Inflammatory macrophage treated with lipopolysaccharide for 1 hour (primary cell): Measurements from ENCODE around the gene SPTBN5.

ENCODE experiments used
- DNase-seq, 2 donors: peaks; one replicate each; pipeline ENCODE4 v3.0.0-alpha.2; 2020 to 2022

SPTBN5 gene

DNA sequence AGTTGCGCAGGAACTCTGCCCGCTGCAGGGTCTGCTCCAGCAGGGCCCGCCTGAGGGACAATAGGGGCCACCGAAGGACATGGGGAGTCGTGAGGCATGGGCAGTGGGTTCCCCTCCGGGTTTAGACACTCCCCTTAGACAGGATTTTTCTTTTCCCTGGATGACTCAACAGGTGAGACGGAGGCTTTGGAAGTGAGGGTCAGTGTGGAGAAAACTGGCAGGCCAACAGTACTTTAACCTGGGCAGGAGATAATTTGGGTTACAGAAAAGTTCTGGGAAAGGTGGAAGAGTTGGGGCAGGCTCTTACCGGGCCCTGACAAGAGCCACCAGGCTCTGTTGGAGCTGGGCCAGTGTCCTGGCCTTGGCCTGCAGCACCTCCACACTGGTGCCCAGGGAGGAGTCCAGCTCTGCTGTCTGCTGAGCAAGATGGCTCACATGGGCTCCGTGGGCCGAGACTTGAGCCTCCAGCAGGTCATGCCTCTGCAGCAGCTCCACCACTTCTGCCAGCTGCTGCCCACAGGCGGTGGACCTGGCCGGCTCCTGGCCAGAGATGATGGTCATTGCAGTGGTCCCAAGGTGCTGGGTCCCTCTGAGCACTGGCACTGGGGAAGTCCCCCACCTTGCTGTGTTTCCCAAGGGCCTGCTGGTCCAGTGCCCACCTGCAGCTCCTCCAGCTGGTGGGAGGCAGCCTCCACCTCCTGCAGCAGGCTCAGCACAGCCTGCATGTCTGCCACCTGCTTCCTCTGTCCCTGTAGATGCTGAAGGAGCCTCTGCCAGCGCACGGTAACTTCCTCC lies 11.0 kb downstream of the SPTBN5 start:
- DNase-seq: peak in 1 of 2 donors; percentile 5

DNA sequence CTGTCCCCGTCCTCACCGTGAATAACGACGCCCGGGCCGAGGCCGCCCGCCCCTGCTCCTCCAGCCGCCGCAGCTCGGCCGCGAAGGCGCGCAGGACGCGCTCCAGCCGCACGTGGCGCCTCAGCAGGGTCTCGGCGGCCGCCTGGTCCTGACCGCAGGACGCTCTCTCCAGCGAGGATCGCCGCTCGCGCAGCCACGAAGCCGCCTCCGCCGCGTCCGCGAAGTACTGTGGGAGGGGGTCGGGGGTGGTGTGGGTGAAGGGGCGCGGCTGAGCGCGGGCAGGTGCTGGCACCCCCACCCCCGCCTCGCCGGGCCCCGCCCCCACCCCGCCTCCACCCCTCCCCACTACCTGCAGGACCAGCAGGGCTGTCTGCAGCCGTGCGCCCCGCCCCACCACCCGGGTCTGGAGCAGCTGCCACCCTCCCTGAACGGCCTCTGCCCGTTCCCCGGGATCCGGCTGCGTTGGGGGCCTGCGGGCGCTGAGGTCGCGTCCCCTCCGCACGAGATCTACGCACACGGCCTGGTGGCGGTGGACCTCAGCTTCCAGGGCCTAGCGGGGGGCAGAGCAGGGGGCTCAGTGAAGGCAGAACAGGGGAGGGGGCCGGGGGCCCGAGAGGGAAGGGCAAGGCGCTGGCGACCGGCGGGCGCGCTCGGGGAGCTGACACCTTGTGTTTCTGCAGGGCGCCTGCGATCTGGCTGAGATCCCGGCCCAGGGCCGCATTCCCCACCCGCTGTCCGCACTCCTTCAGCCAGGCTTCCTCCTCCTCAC lies 11.7 kb downstream of the SPTBN5 start:
- DNase-seq: no peak

DNA sequence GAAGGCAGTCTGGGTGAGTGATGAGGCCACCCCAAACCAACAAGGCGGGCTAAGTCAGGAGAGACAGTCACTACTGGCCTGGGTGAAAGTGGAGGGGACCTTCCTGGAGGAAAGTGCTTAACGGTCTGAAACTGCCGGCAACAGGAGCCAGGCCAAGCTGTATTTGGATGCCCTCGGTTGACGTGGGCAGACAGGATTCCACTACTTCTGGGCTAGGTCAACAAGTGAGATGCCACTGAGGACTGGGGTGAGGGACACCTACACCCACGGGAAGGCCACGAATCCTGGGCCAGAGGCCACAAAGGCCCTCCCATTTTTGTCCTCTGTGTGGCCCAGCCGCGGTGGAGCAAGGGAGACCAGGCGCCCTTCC lies 12.3 kb downstream of the SPTBN5 start:
- no peak for DNase-seq

DNA sequence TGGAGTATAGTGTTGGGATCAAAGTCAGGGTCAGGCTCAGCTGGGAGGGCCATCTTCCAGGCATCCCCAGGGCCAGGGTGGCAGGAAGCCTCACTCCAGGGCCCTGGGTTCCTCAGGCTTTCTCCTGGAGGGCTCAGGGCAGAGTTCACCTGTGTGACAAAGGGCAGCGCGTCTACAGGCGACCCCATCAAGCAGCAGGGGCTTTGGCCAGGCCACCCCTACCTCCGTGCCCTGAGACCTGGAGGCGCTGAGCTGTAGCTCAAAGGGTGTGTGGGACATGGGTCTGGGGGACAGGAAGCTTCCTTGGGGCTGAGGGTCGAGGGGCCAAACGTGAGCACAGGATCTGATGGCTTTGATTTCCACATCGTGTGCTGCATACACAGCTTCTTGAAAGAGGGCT lies 12.8 kb downstream of the SPTBN5 start:
- no peak for DNase-seq

DNA sequence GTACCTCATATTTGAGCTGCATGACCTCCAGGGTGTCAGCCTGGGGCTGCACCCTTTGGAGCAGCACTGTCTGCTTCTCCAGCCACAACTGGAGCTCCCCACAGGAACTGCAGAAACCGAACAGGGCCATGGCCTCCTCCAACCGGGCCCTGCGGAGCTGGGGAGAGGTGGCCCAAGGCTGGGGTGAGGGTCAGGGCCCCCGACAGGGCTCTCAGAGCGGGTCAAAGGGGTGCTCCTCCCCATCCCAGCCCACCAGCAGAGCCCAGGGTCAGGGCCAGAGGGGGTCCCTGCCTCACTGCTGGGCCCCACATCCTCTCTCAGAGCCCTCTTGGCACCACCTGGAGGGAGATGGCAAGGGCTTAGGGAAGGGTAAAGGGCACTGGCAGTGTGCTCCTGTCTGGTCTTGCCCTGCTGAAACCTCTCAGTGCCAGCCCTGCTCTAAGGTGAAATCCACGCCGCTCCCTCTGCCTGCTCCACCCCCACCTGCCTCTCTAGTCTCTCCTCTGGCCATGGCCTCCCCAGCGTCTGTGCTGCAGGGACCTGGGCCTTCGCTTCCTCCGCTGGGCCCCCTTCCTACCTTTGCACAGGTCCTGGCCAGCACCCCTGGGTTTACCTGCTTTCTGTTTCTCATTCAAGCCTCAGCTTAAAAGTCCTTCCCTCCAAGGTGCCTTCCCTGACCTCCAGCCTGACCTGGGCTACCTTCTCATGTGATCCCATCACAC lies 13.5 kb downstream of the SPTBN5 start:
- no peak for DNase-seq

DNA sequence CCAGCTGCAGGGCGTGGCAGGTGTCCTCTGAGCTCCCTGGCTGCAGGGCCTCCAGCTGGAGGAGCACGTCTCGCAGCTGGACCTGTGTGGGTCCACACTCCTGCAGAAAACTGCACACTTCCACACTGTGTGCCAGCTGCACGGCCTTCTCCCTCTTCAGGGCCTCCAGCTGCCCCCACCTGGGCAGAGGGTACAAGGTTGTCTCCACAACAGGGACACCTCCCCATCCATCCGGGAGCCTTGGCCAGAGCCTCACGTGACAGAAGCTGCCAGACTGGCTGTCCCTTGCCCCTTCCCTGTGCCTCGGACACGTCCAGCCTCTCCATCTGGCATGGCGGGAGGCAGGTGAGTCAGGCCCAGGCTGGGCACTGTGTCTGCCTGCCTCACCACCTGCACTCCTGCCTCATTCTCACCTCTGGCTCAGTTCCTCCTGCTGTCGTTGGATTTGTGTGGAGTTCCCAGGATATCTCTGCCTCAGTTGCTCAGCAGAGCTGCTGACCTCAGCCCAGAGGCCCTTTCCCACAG lies 14.5 kb downstream of the SPTBN5 start:
- DNase-seq: no peak

DNA sequence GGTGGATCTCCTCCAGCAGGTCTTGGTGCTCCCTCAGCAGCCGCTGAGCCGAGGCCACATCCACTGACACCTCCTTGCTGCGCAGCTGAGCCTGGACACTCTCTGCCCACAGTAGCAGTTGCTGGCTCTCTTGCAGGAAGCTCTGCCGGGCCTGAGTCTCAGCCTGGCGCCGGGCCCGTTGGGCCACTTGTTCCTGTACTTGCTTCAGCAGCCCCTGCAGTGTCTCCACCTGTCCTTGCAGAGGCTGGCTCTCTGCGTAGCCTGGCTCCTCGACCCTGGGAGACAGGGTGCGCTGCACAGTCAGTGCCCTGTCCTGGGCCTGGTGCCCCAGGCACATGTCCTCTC lies 15.5 kb downstream of the SPTBN5 start:
- DNase-seq: no peak

DNA sequence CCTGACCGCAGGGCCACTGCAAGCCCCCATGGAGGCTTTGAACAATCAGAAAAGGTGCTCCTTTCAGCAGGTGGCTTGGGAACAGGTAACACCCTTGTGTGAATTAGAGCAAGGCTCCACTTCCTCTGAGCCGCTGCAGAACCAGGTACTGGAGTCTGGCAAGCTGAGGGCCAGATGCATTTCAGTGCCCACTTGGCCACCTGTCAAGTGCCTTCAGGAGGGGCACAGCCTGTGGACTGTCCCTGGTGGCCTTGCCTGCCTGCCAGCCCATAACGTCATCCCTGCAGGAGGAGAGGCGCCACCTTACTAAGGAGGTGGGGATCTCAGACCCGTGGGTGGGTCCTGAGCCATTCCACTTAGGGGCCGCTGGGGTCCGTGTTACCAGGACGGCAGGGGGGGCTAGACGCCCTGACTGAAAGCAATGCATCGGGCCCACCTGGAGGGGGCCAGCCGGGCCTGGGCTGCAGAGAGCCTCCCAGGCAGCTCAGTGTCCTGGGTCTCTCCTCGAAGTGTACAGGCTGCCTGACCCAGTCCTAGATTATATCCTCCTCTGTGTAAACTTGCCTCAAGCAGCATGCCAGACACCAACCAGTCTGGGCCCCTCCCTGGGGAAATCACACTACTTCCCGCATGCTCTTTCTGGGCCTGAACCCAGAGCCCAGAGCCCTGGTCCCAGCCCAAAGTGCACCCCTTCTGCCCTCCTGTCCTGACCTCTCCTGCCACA lies 16.1 kb downstream of the SPTBN5 start:
- no peak for DNase-seq

DNA sequence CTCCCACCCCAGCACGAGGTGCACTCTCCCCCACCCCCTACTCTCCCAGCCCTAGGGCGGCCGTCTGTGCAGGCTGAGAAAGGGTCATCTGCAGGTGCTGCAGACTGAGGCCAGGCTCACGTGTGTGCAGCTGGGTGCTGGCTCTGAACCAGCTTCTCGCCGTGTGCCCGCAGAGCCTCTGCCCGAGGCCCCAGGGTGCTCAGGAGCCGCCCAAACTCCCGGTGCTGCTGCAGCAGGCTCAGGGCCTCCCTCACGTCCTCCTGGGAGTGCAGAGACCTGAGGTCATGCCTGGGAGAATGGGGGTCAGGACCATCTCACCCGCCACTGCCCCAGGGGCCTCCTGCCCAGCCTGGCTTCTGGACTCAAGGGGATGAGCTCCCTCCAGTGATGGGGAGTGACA lies 17.2 kb downstream of the SPTBN5 start:
- DNase-seq: no peak

DNA sequence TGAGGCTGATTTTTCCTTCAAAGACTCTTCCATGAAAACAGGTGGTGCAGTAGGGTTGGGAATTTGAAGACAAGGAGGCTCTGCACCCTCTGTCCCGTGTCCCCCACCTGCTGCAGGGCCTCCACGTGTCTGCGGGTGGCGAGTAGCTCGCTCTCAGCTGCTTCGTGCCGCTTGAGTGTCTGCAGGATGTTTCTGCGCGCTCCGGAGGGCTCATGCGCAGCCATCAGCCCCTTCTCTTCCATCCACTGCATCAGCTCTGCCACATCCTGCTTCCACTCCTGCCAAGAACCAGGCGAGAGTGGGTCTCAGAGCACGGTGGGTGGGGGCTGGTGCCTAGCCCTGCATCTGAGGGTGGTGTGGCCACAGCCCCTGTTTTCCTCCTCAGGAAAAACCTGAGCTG lies 17.8 kb downstream of the SPTBN5 start:
- no peak for DNase-seq

DNA sequence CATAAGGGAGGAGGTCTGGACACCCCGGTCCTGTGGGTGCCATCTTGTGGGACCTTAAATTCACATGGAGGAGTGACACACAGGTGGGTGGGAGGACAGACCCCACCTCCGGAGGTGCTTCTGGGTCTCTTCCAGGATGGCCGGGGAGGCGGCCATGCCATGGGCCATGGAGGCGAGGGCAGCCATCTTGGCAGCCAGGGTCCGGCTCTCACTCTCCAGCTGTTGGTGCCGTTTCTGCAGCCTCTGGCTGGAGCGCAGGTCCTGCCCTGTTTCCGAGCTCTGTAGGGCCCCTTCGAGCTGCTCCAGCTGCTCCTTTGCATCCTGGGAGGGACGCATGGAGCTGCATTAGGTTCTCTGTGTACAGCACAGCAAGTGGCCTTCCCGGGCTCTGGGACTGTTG lies 19.1 kb downstream of the SPTBN5 start:
- DNase-seq: no peak

DNA sequence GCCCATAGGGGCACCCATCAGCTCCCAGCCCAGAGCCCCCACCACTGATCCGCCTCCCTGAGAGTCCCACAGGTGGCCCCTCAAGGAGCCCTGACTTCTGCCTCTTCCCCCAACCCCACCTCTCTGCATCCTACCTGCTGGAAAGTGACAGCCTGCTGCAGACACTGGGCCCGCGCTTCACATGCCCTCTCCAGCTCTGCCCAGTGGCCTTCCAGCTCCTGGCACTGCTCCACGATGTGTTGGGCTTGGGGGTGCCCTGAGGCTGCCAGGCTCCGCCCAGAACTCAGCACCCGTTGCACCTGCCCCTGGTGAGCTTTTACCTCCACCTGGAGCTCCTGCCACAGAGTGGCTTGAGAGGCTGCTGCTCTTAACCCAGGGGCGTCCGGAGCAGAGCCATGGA lies 20.1 kb downstream of the SPTBN5 start:
- DNase-seq: no peak

DNA sequence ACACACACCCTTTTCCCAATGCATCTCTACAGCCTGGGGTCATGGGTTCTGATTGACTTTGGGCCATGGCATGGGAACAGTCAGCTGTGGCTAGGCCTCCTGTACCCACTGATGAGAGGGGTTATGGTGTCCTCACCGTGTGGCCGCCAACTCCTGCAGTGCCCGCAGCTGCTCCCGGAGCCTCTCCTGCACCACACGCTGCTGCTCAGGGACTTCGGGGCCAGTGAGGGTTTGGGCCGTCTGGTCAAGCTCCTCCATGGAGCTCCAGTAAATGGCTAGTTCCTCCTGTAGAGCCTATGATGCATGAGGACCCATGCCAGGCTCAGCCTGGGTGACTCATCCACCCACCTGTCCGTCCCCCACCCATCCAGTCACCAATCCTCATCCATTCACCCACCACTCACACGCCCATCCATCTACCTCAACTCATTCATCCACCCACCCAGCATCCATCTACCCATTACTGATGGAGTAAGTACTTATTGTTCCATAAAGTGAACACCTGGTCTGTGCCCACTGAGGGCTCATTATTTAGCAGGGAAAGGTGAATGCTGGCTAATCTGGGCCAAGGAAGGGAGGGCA lies 21.6 kb downstream of the SPTBN5 start:
- no peak for DNase-seq

DNA sequence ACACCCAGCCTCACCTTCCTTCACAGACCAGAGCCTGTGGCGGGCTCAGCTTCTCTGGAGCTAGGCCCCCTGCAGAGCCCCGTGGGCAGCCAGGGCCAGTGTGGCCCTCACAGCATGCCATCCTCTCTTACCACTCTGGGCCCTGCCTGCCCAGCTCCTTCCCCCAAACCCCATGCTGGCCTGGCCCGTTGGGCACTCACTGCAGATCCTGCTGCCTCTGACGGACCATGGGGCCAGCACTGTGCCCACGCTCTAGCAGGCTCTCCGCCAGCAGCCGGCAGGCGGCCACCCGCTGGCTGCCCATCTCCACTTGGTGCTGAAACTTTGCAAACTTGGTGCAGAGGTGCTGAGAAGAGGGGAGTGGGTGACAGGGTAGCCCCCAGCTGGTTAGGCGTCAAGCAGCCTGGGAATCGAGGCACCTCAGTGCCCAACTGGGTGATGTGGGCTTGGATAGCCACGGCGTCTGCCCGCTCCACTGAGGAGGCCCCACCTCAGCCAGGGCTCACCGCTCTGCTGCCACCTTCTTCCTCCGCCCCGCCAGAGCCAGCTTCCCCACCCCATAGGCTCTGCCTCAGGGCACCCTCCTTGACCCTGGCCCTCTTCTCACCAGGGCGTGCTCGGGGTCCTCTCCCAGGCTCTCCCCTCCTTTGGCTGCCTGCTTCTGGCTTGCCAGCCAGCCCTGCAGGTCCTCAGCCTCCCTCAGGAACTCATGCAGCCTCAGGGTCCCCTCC lies 22.5 kb downstream of the SPTBN5 start:
- DNase-seq: no peak

DNA sequence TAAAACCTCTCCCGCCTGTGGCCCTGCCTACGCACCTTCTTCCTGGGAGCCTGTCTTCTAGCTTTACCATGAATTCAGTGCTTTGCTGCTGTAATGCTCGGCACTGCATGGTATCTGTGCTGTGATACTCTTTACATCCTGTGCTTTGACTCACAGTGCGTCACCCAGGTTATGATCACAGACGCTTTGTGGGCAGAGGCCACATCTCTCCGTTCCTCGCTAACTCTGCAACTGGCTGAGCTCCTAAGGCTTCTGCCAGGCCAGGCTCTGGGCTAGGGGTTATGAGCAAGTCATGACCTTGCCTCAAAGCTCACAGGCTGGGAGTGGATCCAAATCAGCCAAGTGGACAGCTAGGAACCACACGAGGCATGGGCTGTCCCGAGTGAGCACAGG lies 23.2 kb downstream of the SPTBN5 start:
- no peak for DNase-seq

DNA sequence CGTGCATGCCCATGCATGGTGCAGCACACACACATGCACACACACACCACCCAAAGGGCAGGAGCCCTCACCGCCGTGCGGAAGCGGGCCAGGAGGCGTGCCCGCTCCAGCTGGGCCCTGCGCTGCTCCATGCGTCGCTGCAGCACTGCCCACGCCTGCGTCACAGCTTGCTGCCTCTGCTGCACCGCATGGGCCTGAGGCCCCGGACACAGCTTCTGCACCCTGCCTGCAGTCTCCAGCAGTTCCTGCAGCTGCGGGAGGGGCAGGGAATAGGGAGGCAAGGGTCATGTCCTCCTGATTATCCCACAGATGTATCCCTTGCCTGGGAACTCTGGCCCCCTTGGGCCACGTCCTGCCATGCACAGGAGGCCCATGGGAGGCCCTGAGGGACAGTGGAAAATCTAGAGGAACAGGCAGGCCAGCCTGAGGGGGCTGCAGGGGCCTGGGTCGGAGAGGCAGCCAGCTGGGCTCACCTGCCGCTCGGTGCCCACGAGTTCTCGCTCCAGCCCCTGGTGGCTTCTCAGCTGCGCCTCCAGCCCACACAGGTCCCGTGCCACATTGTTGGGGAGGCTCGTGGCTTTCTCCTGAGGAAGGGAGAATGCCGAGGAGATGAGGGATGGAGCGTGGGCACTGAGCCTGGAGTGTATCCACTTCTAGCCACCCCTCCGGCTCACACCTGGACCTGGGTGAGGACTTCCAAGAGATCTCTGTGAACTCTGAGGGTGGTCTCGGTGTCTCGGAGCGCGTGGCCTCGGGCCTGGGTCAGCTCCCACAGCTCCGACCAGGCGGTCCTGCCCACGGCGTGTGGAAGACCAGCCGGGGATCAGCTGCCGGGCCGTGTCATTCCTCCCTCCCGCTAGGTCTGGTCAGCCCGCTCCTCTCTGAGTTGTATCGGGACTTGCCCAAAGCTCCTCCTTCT lies 23.8 kb downstream of the SPTBN5 start:
- no peak for DNase-seq

DNA sequence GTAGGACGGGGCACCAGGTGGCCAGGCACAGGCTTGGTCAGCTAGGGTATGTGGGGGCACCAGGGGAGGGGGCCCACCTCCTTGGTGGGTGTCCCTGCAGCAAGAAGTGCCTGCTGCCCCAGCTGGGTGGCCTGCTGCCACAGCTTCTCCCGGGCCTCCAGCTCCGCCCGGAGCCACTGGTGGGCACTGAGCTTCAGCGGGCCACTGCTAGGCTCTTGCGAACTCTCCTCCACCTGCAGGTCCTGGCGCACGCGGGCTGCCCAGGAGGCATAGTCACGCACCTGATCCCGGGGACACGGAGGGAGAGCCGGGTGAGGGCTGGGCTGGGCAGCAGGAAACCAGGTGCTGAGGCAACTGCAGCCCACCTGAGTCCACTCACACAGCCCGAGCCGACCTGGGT lies 25.5 kb downstream of the SPTBN5 start:
- no peak for DNase-seq

DNA sequence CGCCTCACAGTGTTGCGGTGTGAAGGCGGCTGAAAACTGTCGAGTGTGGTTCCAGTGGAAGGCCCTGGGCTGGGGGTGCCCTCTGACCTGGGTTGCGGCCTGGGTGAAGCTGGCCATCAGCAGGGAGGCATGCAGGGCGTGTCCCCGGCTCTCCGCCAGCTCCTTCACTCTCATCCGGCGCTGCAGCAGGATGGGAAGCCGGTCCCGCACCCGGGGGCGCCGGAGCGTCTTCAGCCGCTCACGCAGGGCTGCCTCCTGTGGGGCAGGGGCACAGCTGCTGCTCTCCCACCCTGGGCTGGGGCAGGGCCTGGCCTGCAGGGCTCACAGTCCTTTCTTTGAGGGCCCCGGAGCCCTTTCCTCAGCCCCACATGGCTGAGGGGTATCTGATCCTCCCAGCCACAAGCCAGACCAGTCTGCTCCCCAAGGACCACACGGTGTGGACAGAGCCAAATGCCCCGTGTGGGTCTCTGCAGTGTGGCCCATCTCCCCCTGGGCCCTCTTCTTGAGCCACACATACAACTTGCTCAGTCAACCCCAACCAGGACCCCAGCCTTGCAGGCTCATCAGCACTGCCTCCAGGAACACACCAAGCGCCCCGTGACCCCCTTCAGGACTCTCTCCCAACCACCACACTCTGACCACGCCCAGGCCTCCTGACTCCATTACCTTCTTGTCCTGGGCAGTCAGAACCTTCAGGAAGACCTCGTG lies 26.8 kb downstream of the SPTBN5 start:
- DNase-seq: no peak

DNA sequence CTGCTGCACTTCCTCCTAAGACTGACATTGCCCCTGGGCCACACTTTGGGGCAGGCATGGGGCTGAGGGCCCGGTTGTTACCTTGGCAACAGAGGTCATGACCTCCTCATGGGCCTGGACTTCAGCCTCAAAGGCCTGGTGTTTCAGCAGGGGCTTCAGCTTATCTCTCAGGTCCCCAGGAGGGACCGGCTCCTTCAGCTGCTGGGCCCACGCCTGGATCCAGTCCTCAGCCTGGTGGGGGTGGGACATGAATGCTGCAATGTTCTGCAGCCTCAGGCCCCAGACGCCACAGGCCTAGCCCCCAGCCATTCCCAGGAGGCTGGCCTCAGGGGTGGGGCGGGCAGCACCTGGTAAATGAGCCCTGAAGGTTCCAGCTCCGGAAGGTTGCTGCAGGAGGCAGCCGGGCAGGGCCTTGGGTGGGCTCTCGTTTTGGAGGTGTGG lies 27.6 kb downstream of the SPTBN5 start:
- no peak for DNase-seq

DNA sequence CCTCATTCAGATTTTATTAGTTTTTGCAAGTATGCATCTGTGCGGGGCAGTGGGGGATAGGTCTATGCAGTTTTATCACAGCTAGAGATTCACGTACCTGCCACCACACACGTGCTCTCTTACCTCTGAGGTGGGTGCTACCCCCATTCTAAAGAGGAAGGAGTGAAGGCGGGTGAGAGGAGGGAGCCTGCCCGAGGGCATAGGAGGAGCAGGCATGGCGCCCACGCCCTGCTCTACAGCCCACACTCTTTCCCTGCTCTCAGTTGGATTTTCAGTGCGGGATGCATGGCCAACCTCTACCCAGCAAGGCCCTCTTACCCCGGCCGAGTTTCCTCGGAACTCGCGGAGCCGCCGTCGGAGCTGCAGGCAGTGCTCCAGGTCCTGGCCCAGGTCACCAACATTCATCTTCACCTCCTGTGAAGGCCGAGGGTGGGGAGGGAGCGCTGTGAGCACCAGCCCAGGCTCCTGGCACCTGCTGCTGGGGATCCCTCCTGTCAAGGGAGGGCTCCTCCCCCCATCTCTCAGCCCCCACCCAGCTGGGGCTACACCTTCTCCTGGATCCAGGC lies 28.3 kb downstream of the SPTBN5 start:
- DNase-seq: no peak
